NK-92 treated with Interleukin-12 subunit alpha and Interleukin-12 subunit beta, amount 100 ng/mL, for 24 hours (cell line): Measurements from ENCODE around the gene CLDND1.

ENCODE experiments used
- DNase-seq: peaks from one replicate; lab custom pipeline; 2025; lab: John Stamatoyannopoulos, UW

Gene CLDND1

DNA sequence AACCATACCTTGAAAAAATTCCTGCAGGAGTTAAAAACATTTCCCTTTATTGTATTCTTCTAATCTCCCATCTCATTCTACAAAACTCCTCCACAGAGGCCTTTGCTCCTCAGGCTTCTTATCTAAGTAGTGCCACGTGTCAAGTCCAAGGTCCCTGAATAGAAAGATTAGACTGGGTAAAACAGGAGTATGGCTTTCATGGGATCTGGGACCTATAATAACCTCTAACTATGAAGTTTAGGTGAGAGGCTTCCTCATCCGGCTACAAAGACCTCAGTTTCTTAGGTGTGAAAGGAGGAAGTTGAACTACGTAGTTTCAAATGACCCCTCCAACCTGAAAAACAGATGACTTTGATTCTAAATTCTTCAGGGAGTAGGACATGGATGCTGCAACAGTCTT, 29.1 kb upstream of the CLDND1 start:
- no peak for DNase-seq

DNA sequence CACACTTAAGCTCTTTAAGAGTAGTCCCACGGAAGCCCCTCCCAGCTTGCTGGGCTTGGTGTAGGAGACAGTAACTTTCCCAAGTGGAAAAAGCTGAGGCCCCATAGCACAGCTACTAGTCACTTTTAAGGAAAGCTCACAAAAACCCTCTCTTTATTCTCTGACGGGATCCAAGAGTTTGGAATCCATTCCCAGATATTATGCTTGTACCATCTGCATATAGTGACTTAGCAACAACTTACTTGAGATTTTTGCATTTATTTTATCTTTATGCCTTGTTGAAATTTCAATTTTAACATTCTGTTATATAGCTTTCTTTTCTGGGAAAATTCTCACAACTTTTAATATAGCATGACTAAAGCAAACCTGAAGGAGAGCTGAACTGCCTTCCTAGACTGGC, 28.5 kb upstream of the CLDND1 start:
- DNase-seq = no peak

GRCh38 chr3:98550833-98551232, 28.1 kb upstream of the CLDND1 start:
- DNase-seq = no peak

DNA sequence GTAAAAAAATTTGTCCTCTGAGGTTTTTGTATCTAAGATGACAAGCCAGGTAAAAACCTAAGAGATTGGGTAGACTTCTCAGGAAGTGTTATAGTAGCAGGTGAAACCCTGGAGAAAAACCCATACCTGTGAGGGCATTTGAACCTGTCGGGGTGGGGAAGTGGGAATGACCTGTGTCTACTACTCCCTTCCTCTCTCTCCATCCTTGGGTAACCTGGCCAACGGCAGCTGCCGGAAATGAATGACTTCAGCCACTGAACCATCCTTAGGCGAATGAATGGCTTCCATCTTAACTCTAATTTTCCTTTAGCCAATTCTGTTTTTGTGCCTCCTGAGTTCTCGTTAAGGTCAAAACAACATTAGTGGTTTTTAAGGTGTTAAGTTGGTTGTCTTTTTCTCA, 25.8 kb upstream of the CLDND1 start:
- DNase-seq = peak; percentile 49

DNA sequence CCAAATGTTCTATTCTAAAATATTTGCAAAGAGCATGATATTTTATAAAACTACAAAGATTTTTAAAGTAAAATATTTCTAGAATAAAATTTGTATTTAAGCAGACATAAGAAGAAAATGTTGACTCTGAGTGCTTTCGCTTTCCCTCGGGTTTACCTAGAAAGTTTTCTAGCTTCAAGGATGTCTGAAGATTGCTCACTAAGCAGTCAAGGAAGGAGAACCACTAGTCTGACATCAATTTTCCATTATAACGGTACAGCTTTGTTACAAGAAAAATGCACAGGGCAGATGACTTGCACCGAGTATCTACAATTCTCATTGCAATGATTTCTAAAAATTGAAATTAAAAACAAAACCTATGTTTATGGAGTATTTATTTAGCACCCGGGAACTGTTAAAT, 23.2 kb upstream of the CLDND1 start:
- DNase-seq = no peak

DNA sequence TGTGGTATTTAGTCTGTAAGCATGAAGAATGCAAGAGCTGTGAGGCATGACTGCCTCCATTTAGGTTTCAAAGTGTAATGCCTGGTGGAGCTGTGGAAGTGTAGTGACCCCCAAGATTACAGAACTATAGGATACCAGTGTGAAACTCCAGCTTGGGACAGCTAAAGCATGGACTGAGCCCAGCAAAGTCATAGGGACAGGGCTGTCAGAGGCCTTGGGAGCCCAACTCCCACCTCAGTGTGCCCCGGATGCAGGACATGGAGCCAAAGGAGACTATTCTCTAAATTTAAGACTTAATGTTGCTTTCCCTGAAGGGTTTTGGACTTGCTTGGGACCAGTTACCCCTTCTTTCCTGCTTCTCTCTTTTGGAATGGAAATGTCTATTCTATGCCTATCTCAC, 19.9 kb upstream of the CLDND1 start:
- DNase-seq = no peak

DNA sequence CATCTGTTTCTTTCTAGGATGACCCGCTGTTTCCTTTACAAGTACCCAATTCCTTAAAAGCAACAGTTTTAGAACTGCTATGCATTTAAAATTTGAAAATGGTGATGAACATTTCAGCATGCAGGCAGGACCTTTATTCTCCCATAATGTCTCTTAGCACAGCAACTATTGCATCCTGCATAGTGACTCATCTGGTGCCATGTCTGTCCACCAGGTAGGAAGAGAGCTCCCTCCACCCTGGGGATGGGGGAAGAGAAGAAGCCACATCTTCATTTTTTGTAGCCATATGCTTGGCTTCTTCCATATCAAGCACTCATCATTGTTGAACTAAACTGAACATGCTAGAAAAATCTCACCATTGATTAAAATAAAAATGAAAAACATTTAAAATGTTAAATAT, 19.0 kb upstream of the CLDND1 start:
- no peak for DNase-seq

DNA sequence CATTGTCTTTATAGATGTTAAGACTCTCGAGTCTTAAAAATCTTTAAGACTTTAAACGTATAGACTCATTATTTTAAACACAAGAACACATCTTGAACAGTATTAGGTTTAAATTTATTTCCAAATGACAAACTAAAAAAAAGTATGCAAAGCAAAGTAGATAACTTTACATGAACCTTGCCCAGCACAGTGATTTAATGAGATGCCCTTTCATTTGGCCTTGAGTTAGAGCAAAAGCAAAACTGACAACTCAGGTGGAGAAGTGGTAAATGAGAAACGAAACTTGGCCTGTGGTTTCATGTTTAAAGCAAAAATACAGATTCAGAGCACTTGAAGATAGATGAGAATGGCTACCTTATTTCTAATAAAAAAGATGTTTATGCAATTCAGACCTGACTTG, 17.6 kb upstream of the CLDND1 start:
- DNase-seq = no peak

DNA sequence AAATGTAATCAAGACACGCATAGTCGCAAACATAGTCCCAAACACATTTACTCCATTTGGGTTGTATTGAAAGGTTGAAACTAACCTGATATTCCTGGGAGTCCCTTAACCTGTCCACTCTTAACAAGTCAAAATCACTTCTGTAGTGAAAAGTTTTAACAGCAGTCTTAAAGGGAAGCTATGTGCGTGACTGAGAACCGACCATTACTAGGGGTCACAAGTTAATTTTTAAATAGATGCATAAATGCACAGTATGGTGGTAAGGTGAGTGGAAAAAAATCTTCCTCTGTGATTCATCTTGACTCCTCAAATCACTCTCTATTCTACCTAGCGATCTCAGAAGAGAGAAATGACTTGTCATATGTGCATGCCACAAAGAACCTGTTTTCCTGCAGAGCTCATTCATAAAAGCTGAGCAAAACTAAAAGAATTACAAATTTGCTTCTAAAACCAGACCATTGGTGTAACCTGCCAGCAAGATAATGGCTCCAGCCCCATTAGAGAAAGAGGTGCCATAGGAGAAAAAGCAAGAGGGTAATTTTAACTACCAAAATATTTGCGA, 13.8 kb upstream of the CLDND1 start:
- no peak for DNase-seq

DNA sequence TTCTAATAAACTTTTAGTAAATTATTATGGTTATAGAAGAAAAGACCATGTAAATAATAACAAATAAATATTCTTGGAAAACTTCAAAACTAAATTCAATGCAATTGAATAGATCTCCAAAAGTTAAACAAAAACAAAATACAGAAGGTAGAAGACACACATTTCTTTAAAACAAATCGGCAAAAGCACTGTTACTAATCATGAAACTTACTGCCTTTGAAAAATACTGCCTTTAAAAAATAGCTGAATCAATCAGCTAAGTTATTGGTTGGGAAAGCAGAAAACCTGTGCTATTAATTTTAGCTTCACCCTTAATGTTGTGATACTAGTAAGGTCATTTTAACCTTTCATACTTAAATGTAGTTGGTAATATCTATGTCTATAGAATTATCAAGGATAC, 12.0 kb upstream of the CLDND1 start:
- no peak for DNase-seq

DNA sequence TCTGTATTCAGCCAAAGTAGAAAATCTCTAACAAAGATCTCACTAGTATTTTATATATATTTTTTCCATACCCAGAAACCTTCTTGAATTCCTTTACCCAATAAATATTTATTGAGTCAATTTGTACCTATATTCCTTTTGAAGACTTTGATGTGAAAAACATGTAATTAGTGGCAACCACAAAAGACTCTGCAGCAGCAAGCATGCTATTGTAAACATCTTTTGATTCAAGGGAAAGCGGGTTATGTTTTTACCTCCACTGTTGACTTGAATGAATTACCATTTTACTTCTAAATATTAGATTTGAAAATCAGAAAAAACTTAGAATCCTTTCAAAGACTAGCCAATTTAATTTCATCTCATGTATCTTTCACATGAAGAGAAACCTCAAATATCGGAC, 11.5 kb upstream of the CLDND1 start:
- DNase-seq = no peak

GRCh38 chr3:98532709-98533571, 10.2 kb upstream of the CLDND1 start:
- DNase-seq = no peak

DNA sequence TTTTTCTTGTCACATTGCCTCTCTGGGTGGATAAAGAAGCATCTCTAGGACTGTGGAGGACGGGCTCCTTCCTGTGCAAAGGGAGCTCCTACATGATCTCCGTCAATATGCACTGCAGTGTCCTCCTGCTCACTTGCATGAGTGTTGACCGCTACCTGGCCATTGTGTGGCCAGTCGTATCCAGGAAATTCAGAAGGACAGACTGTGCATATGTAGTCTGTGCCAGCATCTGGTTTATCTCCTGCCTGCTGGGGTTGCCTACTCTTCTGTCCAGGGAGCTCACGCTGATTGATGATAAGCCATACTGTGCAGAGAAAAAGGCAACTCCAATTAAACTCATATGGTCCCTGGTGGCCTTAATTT, 9.6 kb upstream of the CLDND1 start:
- no peak for DNase-seq

DNA sequence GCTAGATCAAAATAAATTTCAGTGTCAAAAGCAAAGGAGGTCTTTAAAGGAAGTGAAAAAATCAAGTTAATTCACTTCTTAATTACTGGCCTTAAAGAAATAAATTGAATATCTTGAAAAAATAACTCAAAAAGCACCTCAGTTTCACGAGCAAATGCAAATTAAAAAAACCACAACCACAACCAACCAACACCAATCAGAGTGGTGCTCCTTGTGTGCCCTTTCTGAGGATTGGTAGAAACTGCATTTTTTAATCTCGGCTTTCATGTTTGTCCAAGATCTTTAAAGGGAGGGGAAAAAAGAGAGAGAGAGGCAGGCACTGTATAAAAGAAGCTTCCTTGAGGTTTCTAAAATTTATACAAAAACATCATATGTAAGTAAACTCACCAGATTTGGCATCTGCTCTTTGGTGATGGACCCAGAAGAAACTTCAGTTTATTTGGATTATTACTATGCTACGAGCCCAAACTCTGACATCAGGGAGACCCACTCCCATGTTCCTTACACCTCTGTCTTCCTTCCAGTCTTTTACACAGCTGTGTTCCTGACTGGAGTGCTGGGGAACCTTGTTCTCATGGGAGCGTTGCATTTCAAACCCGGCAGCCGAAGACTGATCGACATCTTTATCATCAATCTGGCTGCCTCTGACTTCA, 9.0 kb upstream of the CLDND1 start, which contains the start of gene GPR15:
Gene GPR15 (plus strand): TSS at position 357 of the 653 bp plus-strand sequence. CDS start 56 bp downstream, at position 413.
- no peak for DNase-seq

DNA sequence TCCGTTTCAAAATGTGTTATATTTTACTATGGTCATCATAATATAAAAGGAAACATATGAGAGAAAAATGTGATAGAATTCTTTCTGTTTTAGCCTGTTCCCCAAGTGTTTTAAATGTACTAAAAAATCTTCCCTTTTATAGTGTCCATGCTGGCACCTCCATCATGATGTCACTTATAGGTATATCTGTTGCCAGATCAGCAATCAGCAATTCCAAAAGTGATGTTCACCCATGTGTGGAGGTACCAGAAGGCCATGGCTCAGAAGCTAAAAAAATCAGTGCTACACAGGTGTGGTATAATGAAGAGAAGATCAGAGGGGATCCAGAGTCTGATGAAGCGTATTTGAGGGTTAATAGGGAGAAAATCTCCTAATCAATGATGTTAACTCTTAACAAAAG, 8.0 kb upstream of the CLDND1 start:
- DNase-seq = no peak

DNA sequence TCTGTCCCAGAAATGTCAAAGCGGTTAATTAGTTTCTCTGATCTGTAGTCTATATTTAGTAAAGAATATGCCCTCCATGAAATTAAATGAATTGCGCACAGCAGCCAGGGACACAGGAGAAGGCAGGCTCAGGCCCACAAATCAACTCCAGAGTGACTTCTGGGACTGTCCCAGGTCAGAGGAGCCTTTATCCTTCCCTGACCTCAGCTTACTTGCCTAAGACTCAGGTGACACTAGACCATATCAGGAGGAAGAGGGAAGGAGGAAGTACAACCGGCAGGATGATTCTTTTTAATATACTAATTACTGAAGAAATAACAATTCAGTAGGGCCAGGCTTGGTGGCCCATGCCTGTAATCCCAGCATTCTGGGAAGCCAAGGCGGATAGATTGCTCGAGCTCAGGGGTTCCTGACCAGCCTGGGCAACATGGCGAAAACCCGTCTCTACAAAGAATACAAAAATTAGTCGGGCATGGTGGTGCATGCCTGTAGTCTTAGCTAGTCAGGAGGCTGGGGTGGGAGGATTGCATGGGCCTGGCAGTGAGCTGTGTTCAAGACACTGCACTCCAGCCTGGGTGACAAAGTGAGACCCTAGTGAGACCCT, 7.3 kb upstream of the CLDND1 start:
- DNase-seq = no peak

GRCh38 chr3:98528474-98529346, 6.0 kb upstream of the CLDND1 start:
- DNase-seq = no peak

- DNase-seq = peak; percentile 56
These were observed 2.8 kb upstream of the CLDND1 start for GRCh38 chr3:98525494-98525893.

GRCh38 chr3:98521897-98522543, 682 bp downstream of the CLDND1 start:
- DNase-seq = peak; percentile 46

- no peak for DNase-seq
These were observed 3.4 kb downstream of the CLDND1 start for GRCh38 chr3:98519351-98519750.

GRCh38 chr3:98518816-98519215, 3.9 kb downstream of the CLDND1 start:
- no peak for DNase-seq
